M059J (cell line): Measurements from ENCODE around the gene EIF2B2. TPM values are rescaled to one million over a fixed set of nuclear protein-coding genes. Genes with fewer than 3 reads are reported as not detected.
A peak's percentile ranks its signal among the peaks of the same experiment; 100 is the strongest.

Experiments used
- DNase-seq: peaks from one replicate; pipeline ENCODE4 v3.0.0-alpha.2; 2012; ENCODE audit warnings: low read depth
- total RNA-seq: library from RNA; depleted of rRNA; stranded (reverse); fragments of >200 nt; shearing (Covaris generic); gene quantifications from 2 replicates; pipeline ENCODE4 v1.2.3, GENCODE V29; 2014; rRNA removed

The EIF2B2 gene
- total RNA-seq, 1 experiment from 2014 or later = 67.4 TPM

DNA sequence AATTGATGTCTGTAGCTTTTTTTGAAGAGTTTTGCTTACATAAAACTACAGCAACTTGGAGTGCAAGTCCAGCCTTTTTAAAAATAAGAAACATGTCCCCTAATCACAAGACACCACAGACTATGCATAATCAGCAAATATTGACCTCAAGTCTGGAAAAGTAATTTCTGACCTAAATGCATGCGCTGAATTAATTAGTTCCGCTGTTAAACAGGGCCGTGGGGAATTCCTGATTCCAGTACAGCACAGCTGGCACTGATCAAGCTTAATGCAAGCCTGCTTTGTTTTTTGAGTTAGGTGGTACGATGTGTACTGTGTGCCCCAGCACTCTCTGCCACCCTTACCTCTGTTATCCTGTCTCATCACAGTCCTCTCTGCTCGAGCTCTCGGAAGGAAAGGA, 39.3 kb downstream of the EIF2B2 start:
- DNase-seq = peak; percentile 21

DNA sequence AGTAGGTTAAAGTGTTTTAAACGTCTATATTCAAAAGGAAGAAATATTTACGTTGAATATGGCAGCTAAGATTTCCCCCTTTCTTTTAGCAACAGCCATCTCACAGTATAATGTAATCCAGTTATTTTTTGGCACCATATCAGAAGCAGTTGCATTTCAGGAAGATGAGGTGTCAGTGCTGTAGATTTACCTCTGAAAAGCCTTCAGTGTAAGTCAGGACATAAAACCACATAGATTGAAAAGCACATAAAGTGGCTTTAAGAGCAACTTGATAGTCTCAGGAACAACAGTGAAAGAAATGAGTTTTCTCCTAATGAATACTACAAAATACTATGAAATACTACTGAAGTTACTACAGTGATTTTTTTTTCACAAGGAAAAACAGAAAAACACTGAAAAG, 41.6 kb downstream of the EIF2B2 start:
- DNase-seq = peak; percentile 77

DNA sequence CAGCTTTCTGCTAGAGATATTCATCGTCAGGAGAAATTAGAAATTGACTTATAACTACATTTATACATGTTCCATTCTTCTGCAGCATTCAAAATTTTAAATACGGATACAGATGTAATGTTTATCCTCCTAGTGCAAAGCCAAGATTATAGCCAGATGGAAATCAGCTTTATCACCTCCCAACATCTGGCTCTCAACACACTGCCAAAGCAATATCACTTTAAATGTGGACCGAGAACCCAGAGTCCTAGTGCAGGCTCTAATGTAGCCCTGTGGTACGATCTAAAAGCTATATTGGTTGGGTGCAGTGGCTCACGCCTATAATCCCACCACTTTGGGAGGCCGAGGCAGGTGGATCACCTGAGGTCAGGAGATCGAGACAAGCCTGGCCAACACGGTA, 42.0 kb downstream of the EIF2B2 start:
- DNase-seq = no peak

DNA sequence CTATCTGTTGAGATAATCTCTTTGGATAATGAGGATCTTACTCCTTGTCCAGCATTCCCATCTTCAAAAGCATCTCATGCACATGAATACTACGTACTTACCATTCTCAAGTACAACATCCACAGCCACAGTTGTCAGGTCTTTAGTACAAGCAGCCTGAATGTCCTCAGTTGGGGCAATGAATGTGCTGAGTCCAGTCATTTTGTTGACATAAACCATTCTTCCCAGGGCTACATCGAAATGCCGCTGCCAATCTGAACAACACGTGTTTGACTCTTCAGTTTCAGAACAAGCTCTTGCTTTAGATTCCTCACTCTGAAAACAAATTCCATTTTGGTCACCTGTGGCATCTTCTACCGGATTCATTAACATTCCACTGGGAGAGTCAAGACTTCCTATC, 43.6 kb downstream of the EIF2B2 start:
- DNase-seq = no peak

DNA sequence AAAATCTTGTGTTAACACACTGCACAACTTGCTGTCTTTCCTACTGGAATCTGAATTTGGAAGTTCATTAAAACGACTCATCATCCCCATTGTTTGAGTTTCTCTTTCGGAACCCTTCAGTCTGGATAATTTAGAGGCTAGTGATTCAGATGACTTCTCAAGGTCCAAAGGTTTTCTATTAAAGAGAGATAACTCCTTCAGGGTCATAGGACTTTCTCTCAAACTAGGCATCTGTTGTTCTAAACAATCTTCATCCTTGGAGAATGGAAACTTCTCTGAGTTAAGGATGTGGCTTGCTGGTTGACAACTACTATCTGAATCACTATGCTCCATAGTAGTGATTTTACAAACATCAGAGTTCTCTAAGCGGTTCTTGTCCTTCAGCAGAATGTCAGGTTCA, 44.2 kb downstream of the EIF2B2 start:
- peak; percentile 64 for DNase-seq

DNA sequence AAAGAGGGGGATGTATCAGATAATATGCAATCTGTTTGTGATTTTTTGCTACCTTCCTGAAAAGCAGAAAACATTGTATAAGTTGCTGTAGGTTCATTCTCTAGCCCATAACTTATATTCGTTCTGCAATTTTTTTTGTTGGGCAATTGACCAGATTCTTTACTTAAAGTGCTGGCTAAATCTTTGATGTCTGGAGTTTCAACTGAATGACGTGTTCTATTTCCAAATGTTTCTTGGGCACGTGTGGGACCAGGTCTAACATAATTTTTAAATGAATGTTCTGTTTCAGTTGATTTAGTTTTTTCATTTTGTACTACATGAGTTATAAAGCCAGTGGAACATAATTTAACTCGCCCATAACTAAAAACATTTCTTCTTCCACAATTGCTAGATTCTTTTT, 44.8 kb downstream of the EIF2B2 start:
- DNase-seq = no peak

DNA sequence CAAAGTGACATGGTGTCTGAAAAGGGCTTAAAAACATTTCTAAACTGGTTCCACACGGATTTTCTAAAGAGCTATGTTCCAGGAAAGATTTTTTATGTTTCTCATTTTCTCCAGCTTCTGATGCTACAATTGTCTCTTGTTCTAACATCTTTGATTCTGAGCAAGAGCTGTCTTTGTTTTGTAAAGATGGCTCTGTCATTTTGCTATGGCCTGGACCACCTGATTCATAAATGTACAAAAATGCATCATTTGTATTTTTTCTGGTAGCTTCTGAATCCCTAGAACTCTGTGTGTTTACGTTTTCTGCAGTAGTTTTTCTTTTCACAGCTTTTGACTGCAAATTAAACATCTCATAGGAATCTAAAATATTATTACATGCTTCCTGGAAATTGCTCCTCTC, 45.4 kb downstream of the EIF2B2 start:
- no peak for DNase-seq

DNA sequence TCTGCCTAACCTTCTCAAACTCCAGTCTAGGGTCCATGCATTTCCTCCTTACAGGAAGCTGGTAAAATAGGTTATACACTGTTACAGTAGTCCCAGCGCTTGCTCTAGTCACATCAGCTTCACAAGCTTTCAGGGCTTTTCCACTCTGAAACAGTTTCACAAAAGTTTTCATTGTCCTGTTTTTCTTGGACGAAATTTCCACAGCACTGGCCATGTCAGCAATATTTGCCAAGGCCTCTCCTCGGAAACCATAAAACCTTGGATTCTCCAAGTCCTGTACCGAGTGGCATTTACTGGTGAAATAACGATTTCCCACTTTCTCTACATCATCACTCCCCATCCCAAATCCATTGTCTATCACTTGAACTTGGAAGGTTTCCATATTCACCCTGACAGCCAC, 46.4 kb downstream of the EIF2B2 start:
- DNase-seq = no peak

DNA sequence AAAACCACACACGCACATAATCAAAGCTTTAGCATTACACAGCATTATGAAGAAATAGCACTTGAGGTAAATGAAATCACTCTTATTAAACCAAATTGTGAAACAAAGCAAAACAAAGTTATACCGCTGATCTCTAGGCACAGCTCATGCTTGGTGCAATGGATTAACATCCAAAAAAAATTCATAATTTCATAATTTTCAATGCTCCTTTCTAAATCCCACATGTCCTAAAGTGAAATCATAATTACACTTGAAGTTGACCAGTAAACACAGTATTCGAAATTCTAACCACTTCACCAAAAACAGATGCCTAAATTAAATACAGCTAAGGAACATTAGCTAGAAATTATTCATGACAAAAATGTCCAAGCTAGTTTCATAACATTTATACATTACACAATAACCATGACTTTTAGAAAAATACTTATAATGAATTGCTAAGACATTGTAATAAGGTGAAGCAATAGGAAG, 47.0 kb downstream of the EIF2B2 start:
- no peak for DNase-seq

DNA sequence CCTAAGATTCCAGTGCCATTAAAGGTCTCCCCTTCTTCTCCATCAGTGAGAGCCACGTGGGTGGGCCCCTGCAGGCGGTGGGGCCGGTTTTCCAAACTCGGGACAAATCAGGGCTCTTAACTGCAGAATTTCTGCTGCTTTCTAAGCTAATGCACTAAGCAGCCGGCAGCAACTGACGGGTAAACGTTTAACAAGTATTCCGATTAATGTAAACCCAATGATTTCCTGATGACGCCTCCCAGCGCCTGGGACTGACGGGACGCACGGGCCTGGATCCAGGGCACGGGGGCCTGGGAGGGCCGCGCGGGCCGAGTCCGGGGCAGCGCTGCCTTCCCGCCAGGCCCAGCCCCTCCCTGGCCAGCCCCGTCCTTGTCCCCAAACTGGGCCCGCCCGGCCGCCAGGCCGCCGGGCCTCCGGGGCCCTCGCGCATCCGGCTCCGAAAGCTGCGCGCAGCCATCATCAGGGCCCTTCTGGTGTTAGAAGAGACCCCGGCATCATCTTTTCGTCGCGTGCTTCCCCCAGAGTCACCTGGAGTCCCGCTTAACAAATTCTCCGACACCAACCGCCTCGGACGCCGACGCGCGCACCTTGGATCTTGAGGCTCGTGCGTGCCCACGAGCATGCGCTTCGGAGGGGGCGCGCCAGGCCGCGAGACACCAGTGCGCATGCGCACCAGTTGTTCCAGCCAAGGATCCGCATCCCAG, 48.3 kb downstream of the EIF2B2 start, which contains the start of gene MLH3:
Gene MLH3 (minus strand): TSS at position 616 of the 704 bp plus-strand sequence. CDS start 1,812 bp downstream, outside the sequence.
- DNase-seq = peak; percentile 81

DNA sequence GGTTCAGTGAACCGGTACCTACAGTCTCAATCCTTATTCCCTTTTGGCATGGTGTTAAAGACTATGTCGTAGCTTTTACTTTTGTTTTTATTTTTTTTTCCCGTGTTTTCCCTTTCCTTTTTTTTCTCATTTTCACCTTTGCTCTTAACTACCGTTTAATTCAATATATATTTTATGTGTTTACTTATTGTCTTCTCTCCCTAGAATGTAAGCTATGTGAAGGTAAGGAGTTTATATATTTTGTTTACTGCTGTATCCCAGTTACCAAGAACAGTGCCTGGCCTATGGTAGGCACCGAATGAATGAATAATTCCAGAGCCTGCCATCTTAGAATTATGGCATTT, 48.8 kb downstream of the EIF2B2 start:
- no peak for DNase-seq

DNA sequence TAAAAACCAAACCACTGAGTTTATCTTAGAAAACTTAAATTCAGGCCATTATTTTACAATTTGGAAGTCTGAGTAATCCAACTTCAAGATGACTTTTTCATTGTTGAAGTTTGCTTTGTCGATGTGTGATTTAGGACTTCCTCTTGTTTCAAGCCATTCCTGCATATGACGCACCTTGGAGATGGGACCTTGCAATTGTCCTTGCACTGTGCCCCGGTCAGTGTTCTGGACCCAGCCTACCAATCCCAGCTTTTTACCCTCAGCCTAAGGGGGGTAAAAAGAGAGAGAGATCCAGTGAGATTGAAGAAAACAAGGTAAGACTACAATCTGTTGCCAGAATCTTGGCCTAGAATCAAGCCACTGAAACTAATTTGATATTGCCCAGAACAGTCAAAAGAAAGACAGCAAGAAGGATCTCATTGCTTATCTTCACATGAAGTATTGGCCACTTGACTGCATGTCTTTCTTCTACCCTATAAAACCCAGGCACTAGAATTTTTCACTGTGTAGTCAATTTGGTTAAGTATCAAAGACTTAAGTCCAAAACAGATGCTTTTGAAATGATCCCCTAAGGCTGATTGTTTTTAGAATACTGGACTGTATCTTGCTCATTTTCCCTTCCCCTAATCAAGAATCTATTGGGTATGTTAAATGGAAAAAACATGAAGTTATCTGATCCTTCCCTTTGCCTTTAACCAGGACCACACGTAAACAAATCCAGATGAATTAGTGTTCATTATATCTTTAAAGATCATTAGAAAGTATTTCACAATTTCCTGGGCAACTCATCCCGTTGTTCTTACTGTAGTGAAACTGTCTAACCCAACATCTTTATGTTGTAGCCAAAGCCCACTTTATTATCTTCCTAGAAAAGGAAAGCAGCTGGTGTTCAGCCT, 50.9 kb downstream of the EIF2B2 start:
- DNase-seq = peak; percentile 19

DNA sequence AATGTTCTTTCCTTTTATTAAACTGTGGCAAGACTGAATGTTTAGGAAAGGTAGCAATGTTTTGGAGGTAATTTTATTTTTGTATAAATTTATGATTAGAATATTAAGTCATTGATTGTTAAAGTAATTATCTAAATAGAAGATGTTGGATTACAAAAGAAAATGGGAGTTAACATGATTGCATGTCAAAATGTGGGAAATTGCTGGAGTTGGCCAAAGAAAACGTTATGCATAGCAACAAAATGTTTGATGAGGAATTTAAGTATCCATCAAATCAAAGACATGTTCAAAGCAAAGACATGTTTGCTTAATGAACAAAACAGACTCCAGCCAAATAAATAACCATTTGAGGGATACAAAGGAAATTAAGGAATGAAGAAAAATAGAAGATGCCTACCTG, 51.7 kb downstream of the EIF2B2 start:
- DNase-seq = no peak

DNA sequence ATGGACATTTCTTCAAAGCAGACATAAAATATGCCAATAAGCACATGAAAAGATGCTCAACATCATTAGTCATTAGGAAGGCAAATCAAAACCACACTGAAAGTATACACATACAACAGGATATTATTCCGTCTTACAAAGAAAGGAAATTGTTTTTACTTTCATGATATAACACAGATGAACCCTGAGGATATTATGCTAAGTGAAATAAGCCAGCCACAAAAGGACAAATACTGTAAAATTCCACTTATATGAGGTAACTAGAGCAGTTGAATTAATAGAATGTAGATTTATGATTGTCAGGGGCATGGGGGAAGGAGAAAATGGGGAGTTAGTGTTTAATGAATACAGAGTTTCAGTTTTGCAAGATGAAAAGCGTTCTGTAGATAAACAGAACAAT, 56.9 kb downstream of the EIF2B2 start:
- DNase-seq = peak; percentile 83

DNA sequence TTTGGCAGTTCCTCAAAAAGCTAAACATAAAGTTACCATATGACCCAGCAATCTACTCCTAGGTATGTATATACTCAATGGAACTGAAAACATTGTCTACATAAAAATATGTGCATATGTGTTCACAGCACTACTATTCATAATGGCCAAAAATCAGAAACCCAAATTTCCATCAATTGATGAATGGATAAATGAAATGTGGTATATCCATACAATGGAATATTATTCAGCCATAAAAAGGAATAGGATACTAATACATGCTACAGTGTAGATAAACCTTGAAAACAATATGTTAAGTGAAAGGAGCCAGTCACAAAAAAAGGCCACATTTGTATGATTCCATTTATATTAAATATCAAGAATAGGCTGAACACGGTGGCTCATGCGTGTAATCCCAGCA, 57.7 kb downstream of the EIF2B2 start:
- no peak for DNase-seq

Other genes with a start within 250 kb of the EIF2B2 start
- 11.3 and 13.2 TPM in 2 replicates for gene YLPM1, start 239.6 kb upstream of the EIF2B2 start, total RNA-seq
- not detected in 2 replicates for gene PROX2, start 126.8 kb upstream of the EIF2B2 start, total RNA-seq
- 28.5 and 36.1 TPM in 2 replicates for gene DLST, start 121.0 kb upstream of the EIF2B2 start, total RNA-seq
- gene RPS6KL1, start 79.7 kb upstream of the EIF2B2 start, total RNA-seq = not detected in 2 replicates
- gene PGF, start 47.3 kb upstream of the EIF2B2 start, total RNA-seq = 9.3 and 11.7 TPM in 2 replicates
- gene MLH3, start 48.5 kb downstream of the EIF2B2 start, total RNA-seq = 5.0 and 12.4 TPM in 2 replicates
- gene ACYP1, start 61.1 kb downstream of the EIF2B2 start, total RNA-seq = 41.3 and 66.9 TPM in 2 replicates
- gene ZC2HC1C, start 66.7 kb downstream of the EIF2B2 start, total RNA-seq = 1.3 and 9.8 TPM in 2 replicates
- gene NEK9, start 124.1 kb downstream of the EIF2B2 start, total RNA-seq = 16.4 and 21.5 TPM in 2 replicates
- 373 and 460 TPM in 2 replicates for gene TMED10, start 173.7 kb downstream of the EIF2B2 start, total RNA-seq